ENCODE results near the gene DPYD.

DNA sequence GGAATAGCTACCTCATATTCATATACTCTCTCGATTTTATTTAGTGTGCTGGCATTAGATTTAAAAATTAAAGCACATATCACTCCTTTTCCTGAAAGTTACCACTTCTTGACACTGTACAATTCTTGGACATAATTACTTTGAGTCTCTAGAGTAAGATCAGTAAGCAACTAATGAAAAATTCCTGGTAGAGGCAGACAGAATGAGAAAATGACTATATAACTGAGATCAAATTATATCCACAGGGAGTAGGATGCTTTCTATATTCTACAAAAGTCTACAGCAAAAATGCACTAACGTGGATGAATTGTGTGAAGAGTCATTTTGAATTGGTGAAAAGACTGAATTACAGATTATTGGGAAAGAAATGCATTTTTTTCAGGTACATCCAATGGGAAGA lies 753.6 kb downstream of the DPYD start:
- TF ChIP-seq, protein P1, sequence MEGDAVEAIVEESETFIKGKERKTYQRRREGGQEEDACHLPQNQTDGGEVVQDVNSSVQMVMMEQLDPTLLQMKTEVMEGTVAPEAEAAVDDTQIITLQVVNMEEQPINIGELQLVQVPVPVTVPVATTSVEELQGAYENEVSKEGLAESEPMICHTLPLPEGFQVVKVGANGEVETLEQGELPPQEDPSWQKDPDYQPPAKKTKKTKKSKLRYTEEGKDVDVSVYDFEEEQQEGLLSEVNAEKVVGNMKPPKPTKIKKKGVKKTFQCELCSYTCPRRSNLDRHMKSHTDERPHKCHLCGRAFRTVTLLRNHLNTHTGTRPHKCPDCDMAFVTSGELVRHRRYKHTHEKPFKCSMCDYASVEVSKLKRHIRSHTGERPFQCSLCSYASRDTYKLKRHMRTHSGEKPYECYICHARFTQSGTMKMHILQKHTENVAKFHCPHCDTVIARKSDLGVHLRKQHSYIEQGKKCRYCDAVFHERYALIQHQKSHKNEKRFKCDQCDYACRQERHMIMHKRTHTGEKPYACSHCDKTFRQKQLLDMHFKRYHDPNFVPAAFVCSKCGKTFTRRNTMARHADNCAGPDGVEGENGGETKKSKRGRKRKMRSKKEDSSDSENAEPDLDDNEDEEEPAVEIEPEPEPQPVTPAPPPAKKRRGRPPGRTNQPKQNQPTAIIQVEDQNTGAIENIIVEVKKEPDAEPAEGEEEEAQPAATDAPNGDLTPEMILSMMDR (IDR thresholded peaks at IDR 0.05; ENCODE audit: insufficient read depth, low read length, poor library complexity, severe bottlenecking), result no peak
- no peak for TF ChIP-seq EZH2phosphoT487 (conservative IDR thresholded peaks at IDR 0.05; ENCODE audit: low read length)

All from SU-DHL-6 (cell line).